Measurements from ENCODE around the gene CEP85L. TPM values are rescaled to one million over a fixed set of nuclear protein-coding genes. Genes with fewer than 3 reads are reported as not detected.

The CEP85L gene
- total and polyA plus RNA-seq, 8 donors = 9.2 to 13.4 (median 12.1) TPM

- Histone ChIP-seq H3K27me3 (no peaks in the 10 kb centered on the region), H3K9me3 (no peaks in the 10 kb centered on the region), H3K36me3 (no peaks in the 10 kb centered on the region), H3K27ac (no peak overlapping the region), H3K4me3 (no peak overlapping the region), H3K4me1 (no peaks in the 10 kb centered on the region)
- no peak for DNase-seq
- ATAC-seq = no peak
- no peak for TF ChIP-seq CTCF (IDR thresholded peaks at IDR 0.05)
- intact Hi-C loops (cut with DNase I) = no loop called here
Measured at GRCh38 chr6:118679327-118679901, 28.0 kb upstream of the CEP85L start.

GRCh38 chr6:118678866-118679265 lies 27.5 kb upstream of the CEP85L start:
- no peak for TF ChIP-seq CTCF (IDR thresholded peaks at IDR 0.05)
- ATAC-seq (no peak), DNase-seq (no peak)
- intact Hi-C loops (cut with DNase I) = no loop called here
- Histone ChIP-seq H3K9me3 (no peaks in the 10 kb centered on the region), H3K27me3 (no peaks in the 10 kb centered on the region), H3K36me3 (no peaks in the 10 kb centered on the region), H3K4me3 (no peak overlapping the region), H3K27ac (no peak overlapping the region), H3K4me1 (no peaks in the 10 kb centered on the region)

GRCh38 chr6:118677193-118677592 lies 25.8 kb upstream of the CEP85L start:
- H3K4me1 ChIP-seq = no peaks in the 10 kb centered on the region
- no peaks in the 10 kb centered on the region for H3K27me3 ChIP-seq
- ATAC-seq = no peak
- no peaks in the 10 kb centered on the region for H3K9me3 ChIP-seq
- intact Hi-C loops (cut with DNase I) = no loop called here
- no peak for DNase-seq
- H3K27ac ChIP-seq = no peak overlapping the region
- no peaks in the 10 kb centered on the region for H3K36me3 ChIP-seq
- TF ChIP-seq CTCF (IDR thresholded peaks at IDR 0.05) = no peak
- H3K4me3 ChIP-seq = no peak overlapping the region

- intact Hi-C loops (cut with DNase I) = no loop called here
- Histone ChIP-seq H3K4me1 (no peaks in the 10 kb centered on the region), H3K4me3 (no peak overlapping the region), H3K27me3 (no peaks in the 10 kb centered on the region), H3K27ac (no peak overlapping the region), H3K36me3 (no peaks in the 10 kb centered on the region), H3K9me3 (no peaks in the 10 kb centered on the region)
- DNase-seq (no peak), ATAC-seq (no peak)
- no peak for TF ChIP-seq CTCF (IDR thresholded peaks at IDR 0.05)
Measured at GRCh38 chr6:118675225-118675624, 23.8 kb upstream of the CEP85L start.

- no peaks in the 10 kb centered on the region for H3K27me3 ChIP-seq
- DNase-seq (no peak), ATAC-seq (no peak)
- H3K27ac ChIP-seq = no peak overlapping the region
- H3K4me3 ChIP-seq = no peak overlapping the region
- no peaks in the 10 kb centered on the region for H3K4me1 ChIP-seq
- no peaks in the 10 kb centered on the region for H3K36me3 ChIP-seq
- H3K9me3 ChIP-seq = no peaks in the 10 kb centered on the region
- TF ChIP-seq CTCF (IDR thresholded peaks at IDR 0.05) = no peak
- intact Hi-C loops (cut with DNase I) = no loop called here
Measured at GRCh38 chr6:118674772-118675171, 23.4 kb upstream of the CEP85L start.

Data from left lung (tissue), 10 donors.